Measurements from ENCODE around the gene ART4.

- no peak for TF ChIP-seq POLR2A (IDR thresholded peaks at IDR 0.05)
- TF ChIP-seq, protein P1, sequence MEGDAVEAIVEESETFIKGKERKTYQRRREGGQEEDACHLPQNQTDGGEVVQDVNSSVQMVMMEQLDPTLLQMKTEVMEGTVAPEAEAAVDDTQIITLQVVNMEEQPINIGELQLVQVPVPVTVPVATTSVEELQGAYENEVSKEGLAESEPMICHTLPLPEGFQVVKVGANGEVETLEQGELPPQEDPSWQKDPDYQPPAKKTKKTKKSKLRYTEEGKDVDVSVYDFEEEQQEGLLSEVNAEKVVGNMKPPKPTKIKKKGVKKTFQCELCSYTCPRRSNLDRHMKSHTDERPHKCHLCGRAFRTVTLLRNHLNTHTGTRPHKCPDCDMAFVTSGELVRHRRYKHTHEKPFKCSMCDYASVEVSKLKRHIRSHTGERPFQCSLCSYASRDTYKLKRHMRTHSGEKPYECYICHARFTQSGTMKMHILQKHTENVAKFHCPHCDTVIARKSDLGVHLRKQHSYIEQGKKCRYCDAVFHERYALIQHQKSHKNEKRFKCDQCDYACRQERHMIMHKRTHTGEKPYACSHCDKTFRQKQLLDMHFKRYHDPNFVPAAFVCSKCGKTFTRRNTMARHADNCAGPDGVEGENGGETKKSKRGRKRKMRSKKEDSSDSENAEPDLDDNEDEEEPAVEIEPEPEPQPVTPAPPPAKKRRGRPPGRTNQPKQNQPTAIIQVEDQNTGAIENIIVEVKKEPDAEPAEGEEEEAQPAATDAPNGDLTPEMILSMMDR (IDR thresholded peaks at IDR 0.05): no peak
Measured at GRCh38 chr12:14873440-14874185, 30.3 kb upstream of the ART4 start.
